ENCODE data around the gene TTC39A. TPM values are rescaled to one million over a fixed set of nuclear protein-coding genes. Genes with fewer than 3 reads are reported as not detected.

The TTC39A gene
- total RNA-seq, 1 donor = 0.43 TPM

DNA sequence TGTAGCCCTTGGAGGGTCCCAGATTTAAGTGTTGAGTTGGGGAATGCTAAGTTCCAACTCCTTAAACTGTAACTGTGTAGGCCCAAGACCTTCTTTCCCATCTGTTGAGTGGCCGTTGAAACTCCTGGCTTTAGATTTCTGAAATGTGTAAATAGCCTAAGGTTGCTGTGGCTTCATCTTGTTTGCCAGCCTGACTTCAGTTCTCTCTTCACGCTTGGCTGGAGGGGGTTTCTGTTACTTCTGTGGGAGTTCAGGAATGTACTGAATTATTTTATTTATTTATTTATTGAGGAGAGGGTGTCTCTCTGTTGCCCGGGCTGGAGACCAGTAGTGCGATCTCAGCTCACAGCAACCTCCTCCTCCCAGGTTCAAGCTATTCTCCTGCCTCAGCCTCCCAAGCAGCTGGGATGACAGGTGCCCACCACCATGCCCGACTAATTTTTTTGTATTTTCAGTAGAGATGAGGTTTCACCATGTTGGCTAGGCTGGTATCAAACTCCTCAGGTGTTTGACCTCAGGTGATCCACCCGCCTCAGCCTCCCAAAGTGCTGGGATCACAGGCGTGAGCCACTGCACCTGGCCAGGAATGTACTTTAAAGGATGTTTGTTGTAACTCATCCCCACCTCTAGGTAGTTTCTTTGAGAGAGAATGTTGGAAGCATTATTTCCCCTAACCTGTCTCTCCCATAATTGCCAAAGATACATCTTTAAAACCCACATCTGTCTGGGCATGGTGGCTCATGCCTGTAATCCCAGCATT lies 5.9 kb downstream of the TTC39A start:
- no peak for DNase-seq (ENCODE audit: low read depth)
- H3K4me3 ChIP-seq (ENCODE audit: low read depth, low read length) = no peak overlapping the region
- TF ChIP-seq, protein P1, sequence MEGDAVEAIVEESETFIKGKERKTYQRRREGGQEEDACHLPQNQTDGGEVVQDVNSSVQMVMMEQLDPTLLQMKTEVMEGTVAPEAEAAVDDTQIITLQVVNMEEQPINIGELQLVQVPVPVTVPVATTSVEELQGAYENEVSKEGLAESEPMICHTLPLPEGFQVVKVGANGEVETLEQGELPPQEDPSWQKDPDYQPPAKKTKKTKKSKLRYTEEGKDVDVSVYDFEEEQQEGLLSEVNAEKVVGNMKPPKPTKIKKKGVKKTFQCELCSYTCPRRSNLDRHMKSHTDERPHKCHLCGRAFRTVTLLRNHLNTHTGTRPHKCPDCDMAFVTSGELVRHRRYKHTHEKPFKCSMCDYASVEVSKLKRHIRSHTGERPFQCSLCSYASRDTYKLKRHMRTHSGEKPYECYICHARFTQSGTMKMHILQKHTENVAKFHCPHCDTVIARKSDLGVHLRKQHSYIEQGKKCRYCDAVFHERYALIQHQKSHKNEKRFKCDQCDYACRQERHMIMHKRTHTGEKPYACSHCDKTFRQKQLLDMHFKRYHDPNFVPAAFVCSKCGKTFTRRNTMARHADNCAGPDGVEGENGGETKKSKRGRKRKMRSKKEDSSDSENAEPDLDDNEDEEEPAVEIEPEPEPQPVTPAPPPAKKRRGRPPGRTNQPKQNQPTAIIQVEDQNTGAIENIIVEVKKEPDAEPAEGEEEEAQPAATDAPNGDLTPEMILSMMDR (IDR thresholded peaks at IDR 0.05; ENCODE audit: insufficient read depth, low read depth, low read length) = no peak

DNA sequence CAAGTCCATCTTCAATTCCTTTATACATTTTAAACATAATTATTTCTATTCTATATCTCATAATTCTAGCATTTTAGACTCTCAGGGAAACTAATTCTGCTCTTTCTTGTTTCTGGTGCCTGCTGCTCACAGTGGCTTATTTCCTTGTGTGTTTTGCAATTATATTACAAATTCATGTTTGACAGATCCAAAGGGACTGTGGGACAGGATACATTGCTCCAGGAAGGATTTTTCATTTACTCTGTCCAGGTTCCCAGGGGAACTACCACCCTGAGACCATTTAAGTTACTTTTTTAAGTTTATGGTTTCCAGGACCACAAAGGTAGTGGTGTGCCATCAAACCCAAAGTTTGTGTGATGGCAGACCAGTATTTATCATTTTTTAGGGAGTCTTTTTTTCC lies 6.6 kb downstream of the TTC39A start:
- H3K4me3 ChIP-seq (ENCODE audit: low read depth, low read length) = no peak overlapping the region
- DNase-seq (ENCODE audit: low read depth) = no peak
- TF ChIP-seq, protein P1 (IDR thresholded peaks at IDR 0.05; ENCODE audit: insufficient read depth, low read depth, low read length) = no peak

DNA sequence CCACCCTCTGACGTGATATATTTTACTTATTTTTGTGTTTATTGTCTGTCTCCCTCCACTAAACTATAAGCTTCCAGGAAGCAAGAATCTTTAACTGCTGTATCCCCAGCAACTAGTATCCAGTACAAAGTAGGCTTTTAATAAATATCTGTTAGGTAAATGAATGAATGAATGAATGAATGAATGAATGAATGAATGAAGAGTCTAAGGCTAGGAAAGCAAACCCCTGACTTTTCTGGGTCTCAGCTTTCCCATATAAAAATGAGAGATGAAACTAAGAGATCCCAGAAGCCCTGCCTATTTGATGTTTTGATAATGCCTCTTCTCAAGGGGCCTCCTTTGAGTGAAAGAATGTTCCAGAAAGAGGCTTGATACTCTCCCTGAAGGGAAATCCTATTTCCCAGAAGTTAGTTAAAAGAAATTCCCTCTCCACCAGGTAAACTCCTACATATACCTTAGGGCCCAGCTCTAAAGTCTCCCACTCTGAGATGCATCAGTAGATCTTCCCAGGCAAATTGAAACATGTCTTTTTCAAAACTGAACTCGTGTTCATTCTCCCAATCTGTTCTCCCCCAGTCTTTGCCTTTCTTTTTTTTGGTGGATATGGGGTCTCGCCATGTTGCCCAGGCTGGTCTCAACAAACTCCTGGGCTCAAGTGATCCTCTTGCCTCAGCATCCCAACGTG lies 7.8 kb downstream of the TTC39A start:
- no peak overlapping the region for H3K4me3 ChIP-seq (ENCODE audit: low read depth, low read length)
- DNase-seq (ENCODE audit: low read depth) = no peak

DNA sequence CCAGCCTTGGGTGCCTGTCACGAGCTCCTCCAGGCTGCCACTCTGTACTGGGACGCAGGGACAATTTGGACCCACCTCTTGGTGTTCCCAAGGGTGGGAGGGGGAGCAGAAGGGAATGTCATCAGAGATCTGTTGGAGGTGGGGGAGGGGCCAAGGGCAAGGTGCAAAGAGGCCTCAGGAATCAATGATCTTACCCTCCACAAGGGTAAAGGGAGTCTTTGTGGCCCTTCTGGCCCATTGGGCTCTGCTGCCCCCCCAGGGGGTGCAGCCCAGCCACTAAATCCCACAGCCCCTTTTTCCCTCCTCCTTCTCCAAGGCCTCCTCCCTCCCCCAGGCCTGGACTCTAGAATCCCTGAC lies 8.5 kb downstream of the TTC39A start:
- no peak overlapping the region for H3K4me3 ChIP-seq (ENCODE audit: low read depth, low read length)
- TF ChIP-seq, protein P1 (IDR thresholded peaks at IDR 0.05; ENCODE audit: insufficient read depth, low read depth, low read length) = no peak
- DNase-seq (ENCODE audit: low read depth) = no peak

More for the DNA sequence above, 7.8 kb downstream of the TTC39A start:
- TF ChIP-seq, protein P1 (IDR thresholded peaks at IDR 0.05; ENCODE audit: insufficient read depth, low read depth, low read length) = no peak

GRCh38 chr1:51320967-51321923 lies 9.1 kb downstream of the TTC39A start:
- no peak for DNase-seq (ENCODE audit: low read depth)
- H3K4me3 ChIP-seq (ENCODE audit: low read depth, low read length) = no peak overlapping the region
- TF ChIP-seq, protein P1 (IDR thresholded peaks at IDR 0.05; ENCODE audit: insufficient read depth, low read depth, low read length) = no peak

DNA sequence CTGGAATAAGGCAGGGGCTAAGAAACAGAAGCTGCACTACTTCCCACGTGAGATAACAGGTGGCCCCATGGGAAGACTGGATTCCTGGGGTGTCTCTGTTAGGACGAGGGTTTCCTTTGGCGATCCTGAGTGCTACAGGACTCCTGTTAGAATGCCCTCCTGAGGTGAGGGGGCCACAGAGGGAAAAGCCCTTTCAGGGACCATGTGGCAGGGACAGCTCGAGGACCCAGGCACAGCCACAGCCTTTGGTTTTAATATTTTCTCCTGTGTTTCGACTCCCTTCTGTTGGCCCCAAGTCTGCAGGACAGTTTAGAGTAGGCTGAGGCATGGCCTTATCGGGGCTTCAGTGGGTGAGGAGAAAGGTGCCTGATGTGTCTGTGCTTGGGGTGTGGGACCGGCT lies 12.6 kb downstream of the TTC39A start:
- H3K4me3 ChIP-seq (ENCODE audit: low read depth, low read length) = no peak overlapping the region
- TF ChIP-seq, protein P1 (IDR thresholded peaks at IDR 0.05; ENCODE audit: insufficient read depth, low read depth, low read length) = no peak
- DNase-seq (ENCODE audit: low read depth) = no peak

Measured in fibroblast of villous mesenchyme (primary cell).